B cell (primary cell): ENCODE measurements around the gene APOL2.

Experiments
- EZH2 ChIP-seq: IDR thresholded peaks from 2 replicates; pipeline ENCODE4 v1.6.1; 2012; ENCODE audit warnings: borderline replicate concordance, low read depth, mild to moderate bottlenecking, moderate library complexity, low read length; ENCODE audit not compliant: insufficient read depth, poor library complexity, severe bottlenecking
- TF ChIP-seq, protein P1 (sequence below): fragments of 200-600 bp; IDR thresholded peaks from one replicate; pipeline ENCODE4 v1.8.0; 2022; ENCODE audit warnings: antibody characterized with exemption, mild to moderate bottlenecking

DNA sequence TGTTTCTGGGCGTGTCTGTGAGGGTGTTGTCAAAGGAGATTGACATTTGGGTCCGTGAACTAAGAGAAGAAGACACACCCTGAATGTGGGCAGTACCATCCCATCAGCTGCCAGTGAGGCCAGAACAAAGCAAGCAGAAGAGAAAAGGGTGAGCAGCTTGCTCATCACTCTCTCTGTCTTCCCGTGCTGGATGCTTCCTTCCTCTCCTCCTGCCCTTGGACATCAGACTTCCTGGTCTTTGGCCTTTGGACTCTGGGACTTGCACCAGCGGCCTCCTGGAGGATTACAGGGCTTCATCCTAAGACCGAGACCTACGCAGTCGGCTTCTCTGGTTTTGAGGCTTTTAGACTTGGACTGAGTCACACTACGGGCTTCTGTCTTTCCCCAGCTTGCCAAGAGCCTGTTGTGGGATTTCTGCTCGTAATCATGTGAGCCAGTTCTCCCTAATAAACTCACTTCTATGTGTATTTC, 18.8 kb downstream of the APOL2 start:
- TF ChIP-seq, protein P1, sequence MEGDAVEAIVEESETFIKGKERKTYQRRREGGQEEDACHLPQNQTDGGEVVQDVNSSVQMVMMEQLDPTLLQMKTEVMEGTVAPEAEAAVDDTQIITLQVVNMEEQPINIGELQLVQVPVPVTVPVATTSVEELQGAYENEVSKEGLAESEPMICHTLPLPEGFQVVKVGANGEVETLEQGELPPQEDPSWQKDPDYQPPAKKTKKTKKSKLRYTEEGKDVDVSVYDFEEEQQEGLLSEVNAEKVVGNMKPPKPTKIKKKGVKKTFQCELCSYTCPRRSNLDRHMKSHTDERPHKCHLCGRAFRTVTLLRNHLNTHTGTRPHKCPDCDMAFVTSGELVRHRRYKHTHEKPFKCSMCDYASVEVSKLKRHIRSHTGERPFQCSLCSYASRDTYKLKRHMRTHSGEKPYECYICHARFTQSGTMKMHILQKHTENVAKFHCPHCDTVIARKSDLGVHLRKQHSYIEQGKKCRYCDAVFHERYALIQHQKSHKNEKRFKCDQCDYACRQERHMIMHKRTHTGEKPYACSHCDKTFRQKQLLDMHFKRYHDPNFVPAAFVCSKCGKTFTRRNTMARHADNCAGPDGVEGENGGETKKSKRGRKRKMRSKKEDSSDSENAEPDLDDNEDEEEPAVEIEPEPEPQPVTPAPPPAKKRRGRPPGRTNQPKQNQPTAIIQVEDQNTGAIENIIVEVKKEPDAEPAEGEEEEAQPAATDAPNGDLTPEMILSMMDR: no peak
- no peak for TF ChIP-seq EZH2
